ENCODE results near the gene PACS2. TPM values are rescaled to one million over a fixed set of nuclear protein-coding genes. Genes with fewer than 3 reads are reported as not detected.

PACS2 gene
- polyA plus RNA-seq, 12 donors: 67.5 to 107 (median 84.6) TPM; not detected in 1

- DNase-seq: no peak
Measured at GRCh38 chr14:105384605-105385321, 70.2 kb downstream of the PACS2 start.

- DNase-seq: no peak
Measured at GRCh38 chr14:105385322-105385637, 70.7 kb downstream of the PACS2 start.

GRCh38 chr14:105385698-105386365 lies 71.3 kb downstream of the PACS2 start:
- DNase-seq: no peak

- no peak for DNase-seq
Measured at GRCh38 chr14:105386581-105387529, 72.3 kb downstream of the PACS2 start.

- DNase-seq: no peak
Measured at GRCh38 chr14:105387530-105387922, 73.0 kb downstream of the PACS2 start.

GRCh38 chr14:105388110-105388951 lies 73.8 kb downstream of the PACS2 start:
- DNase-seq: no peak

GRCh38 chr14:105388976-105389375 lies 74.4 kb downstream of the PACS2 start:
- DNase-seq: no peak

GRCh38 chr14:105389534-105389933 lies 75.0 kb downstream of the PACS2 start:
- DNase-seq: no peak

- DNase-seq: no peak
Measured at GRCh38 chr14:105389976-105390848, 75.7 kb downstream of the PACS2 start.

GRCh38 chr14:105390849-105391500 lies 76.4 kb downstream of the PACS2 start:
- no peak for DNase-seq

- DNase-seq: no peak
Measured at GRCh38 chr14:105391541-105391940, 77.0 kb downstream of the PACS2 start.

GRCh38 chr14:105392131-105393090 lies 77.9 kb downstream of the PACS2 start:
- no peak for DNase-seq

GRCh38 chr14:105393151-105393550 lies 78.6 kb downstream of the PACS2 start:
- DNase-seq: no peak

GRCh38 chr14:105394714-105395537 lies 80.4 kb downstream of the PACS2 start:
- DNase-seq: no peak

GRCh38 chr14:105395538-105395854 lies 80.9 kb downstream of the PACS2 start:
- no peak for DNase-seq

- no peak for DNase-seq
Measured at GRCh38 chr14:105397350-105397931, 82.9 kb downstream of the PACS2 start.

- peak; percentile 91 for DNase-seq
Measured at GRCh38 chr14:105398044-105398725, 83.6 kb downstream of the PACS2 start, which contains the start of gene TEX22. Gene TEX22, plus strand, starts transcription at chr14:105398538. Its CDS starts 803 bp downstream, at chr14:105399341.
